GM18873 (cell line): Measurements from ENCODE around the gene SLC26A1.

Experiments used
- ATAC-seq: cut with Tn5 transposase; IDR thresholded peaks from one replicate; pipeline ENCODE4 v1.9.1; 2021; ENCODE audit warnings: mild to moderate bottlenecking, moderate library complexity, moderate number of reproducible peaks; ENCODE audit not compliant: unreplicated experiment, low FRiP score

The SLC26A1 gene

GRCh38 chr4:967113-968104 lies 25.8 kb downstream of the SLC26A1 start:
- ATAC-seq = no peak

- no peak for ATAC-seq
Observed at GRCh38 chr4:966266-967112, 26.7 kb downstream of the SLC26A1 start.

GRCh38 chr4:965766-966134 lies 27.5 kb downstream of the SLC26A1 start:
- ATAC-seq = no peak

- no peak for ATAC-seq
Observed at GRCh38 chr4:965048-965765, 28.0 kb downstream of the SLC26A1 start.

GRCh38 chr4:964346-965025 lies 28.7 kb downstream of the SLC26A1 start:
- no peak for ATAC-seq

- ATAC-seq = no peak
Observed at GRCh38 chr4:963276-964225, 29.7 kb downstream of the SLC26A1 start.

- ATAC-seq = no peak
Observed at GRCh38 chr4:962231-963208, 30.7 kb downstream of the SLC26A1 start.

GRCh38 chr4:961351-962230 lies 31.6 kb downstream of the SLC26A1 start:
- ATAC-seq = no peak

GRCh38 chr4:960636-961350 lies 32.4 kb downstream of the SLC26A1 start:
- no peak for ATAC-seq

GRCh38 chr4:960140-960635 lies 33.0 kb downstream of the SLC26A1 start:
- ATAC-seq = no peak

GRCh38 chr4:959338-960139 lies 33.7 kb downstream of the SLC26A1 start:
- ATAC-seq = no peak

- ATAC-seq = no peak
Observed at GRCh38 chr4:958696-959337, 34.4 kb downstream of the SLC26A1 start.

- no peak for ATAC-seq
Observed at GRCh38 chr4:958314-958665, 34.9 kb downstream of the SLC26A1 start.

- no peak for ATAC-seq
Observed at GRCh38 chr4:957581-958313, 35.5 kb downstream of the SLC26A1 start.
